ENCODE results near the gene PRPF40B. TPM values are rescaled to one million over a fixed set of nuclear protein-coding genes. Genes with fewer than 3 reads are reported as not detected.

PRPF40B gene
- total and polyA plus RNA-seq, 8 donors = 6.6 to 39.7 (median 13.3) TPM

DNA sequence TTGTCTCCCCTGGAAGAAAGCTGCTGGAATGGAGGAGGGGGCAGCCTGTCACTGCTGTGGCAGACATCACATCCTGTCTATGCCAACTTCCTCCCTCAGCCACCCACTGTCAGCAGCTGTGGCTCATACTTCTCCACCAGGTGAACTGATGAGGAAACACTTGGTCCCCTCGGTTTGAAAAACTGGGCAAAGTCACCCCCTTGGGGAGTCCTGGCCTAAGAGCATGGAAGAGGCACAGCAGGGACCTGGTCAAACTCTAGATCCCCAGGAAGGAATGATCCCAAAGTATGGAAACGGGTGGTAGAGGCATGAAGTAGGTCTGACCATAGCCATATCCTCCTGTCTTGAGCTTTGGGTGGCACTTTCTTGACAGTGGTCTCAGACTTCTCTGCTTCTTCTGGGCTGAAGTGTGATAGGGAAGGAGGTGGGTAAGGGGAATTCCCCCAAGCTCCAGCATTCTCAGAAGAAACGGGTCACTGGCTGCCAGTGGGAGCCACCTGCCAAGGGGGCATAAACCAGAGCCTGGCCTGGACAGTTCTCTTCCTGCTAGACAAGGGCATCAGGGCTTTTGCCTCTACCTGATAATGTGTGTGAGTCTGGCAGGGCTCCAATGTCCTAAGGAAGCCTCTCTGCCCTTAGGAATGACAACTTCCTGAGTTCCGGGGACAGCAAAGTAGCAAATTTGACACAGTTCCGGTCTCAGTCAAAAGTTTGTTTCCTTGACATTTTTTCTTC is 47.8 kb downstream of the PRPF40B start:
- H3K27me3 ChIP-seq = no peaks in the 10 kb centered on the region
- WGBS, 5 donors = 43 to 48% (median 45%) methylated on average over 5 of the region's 5 CpGs

DNA sequence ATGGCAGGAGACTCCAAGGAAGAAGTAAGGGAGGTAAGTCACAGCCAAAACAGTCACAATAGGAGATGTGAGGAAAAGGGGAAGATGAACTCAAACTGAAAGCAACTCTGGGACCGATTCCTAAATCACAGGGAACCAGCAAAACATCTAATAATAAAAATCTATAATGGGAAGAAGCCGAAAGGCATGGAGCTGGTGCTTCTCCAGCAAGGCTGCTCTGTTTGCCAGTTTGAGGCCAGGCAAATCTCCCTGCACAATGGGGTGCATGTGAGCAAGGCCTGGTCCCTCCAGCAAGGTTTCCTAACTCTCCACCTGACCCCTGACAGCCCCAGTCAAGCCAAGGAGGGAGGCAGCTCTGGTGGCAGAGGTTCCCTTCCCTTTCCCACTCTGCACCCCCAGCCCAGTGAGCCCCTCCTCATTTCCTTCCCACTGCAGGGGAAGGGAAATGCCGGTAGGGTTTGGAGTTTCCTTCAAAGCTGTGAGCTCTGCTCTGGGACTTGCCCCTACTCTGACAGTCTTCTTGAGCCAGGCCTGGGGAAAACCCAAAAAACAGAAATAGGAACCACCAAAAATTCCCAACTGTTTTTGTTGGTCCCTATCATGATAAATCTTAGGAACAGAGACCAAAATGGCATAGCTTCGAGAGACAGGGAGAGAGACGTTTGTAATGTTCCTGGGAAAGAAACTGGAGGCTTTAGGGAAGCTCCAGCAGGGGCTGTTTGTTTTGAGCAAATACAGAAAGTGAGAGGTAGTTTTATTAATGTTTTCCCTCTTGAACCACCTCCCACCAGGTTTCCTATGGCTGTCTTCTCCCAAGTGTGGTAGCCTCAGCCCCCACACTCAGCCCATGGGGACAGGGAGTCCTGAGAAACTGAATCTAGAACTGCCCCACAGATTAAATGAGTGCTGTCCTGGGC is 49.2 kb downstream of the PRPF40B start:
- intact Hi-C loops (cut with DNase I; ENCODE audit: low total_unique reads) = no loop called here
- peak in 1 of 2 donors; percentile 36 for DNase-seq

More for the DNA sequence above, 47.8 kb downstream of the PRPF40B start:
- Histone ChIP-seq H3K4me3 (no peak overlapping the region), H3K36me3 (peaks cover 0 to 4% (median 0%) of the 10 kb centered on the region in 4 donors), H3K27ac (peak overlapping the region; percentile 45 to 90 (median 89)), H3K9me3 (no peaks in the 10 kb centered on the region), H3K4me1 (peaks cover 51 to 64% (median 54%) of the 10 kb centered on the region in 4 donors)
- peak; percentile 54 for DNase-seq
- TF ChIP-seq, protein P1, sequence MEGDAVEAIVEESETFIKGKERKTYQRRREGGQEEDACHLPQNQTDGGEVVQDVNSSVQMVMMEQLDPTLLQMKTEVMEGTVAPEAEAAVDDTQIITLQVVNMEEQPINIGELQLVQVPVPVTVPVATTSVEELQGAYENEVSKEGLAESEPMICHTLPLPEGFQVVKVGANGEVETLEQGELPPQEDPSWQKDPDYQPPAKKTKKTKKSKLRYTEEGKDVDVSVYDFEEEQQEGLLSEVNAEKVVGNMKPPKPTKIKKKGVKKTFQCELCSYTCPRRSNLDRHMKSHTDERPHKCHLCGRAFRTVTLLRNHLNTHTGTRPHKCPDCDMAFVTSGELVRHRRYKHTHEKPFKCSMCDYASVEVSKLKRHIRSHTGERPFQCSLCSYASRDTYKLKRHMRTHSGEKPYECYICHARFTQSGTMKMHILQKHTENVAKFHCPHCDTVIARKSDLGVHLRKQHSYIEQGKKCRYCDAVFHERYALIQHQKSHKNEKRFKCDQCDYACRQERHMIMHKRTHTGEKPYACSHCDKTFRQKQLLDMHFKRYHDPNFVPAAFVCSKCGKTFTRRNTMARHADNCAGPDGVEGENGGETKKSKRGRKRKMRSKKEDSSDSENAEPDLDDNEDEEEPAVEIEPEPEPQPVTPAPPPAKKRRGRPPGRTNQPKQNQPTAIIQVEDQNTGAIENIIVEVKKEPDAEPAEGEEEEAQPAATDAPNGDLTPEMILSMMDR (IDR thresholded peaks at IDR 0.05) = no peak
- no peak for TF ChIP-seq POLR2A (IDR thresholded peaks at IDR 0.05)
- TF ChIP-seq EP300 (IDR thresholded peaks at IDR 0.05) = no peak
- TF ChIP-seq POLR2AphosphoS5 (IDR thresholded peaks at IDR 0.05) = no peak
- intact Hi-C loops (cut with DNase I; ENCODE audit: low total_unique reads) = no loop called here

GRCh38 chr12:49673446-49674317 is 50.3 kb downstream of the PRPF40B start:
- 10 to 13% (median 12%) methylated on average over 12 to 13 of the region's 13 CpGs for WGBS, 5 donors
- H3K4me1 ChIP-seq = peaks cover 51 to 58% (median 54%) of the 10 kb centered on the region in 4 donors
- peak; percentile 92 to 98 for DNase-seq
- no peak overlapping the region for H3K4me3 ChIP-seq
- intact Hi-C loops (cut with DNase I; ENCODE audit: low total_unique reads) = no loop called here
- no peaks in the 10 kb centered on the region for H3K36me3 ChIP-seq
- no peaks in the 10 kb centered on the region for H3K27me3 ChIP-seq
- H3K27ac ChIP-seq = peak overlapping the region; percentile 88 to 91 (median 89)
- no peaks in the 10 kb centered on the region for H3K9me3 ChIP-seq
- TF ChIP-seq POLR2A (IDR thresholded peaks at IDR 0.05) (no peak), EP300 (IDR thresholded peaks at IDR 0.05) (peak; percentile 22), POLR2AphosphoS5 (IDR thresholded peaks at IDR 0.05) (peak; percentile 89 to 95 (median 92))
- TF ChIP-seq, protein P1 (IDR thresholded peaks at IDR 0.05) = peak in 5 of 7 experiments; percentile 10 to 66 (median 49)

More for the DNA sequence above, 49.2 kb downstream of the PRPF40B start:
- Histone ChIP-seq H3K4me1 (peaks cover 51 to 64% (median 54%) of the 10 kb centered on the region in 4 donors), H3K9me3 (no peaks in the 10 kb centered on the region), H3K36me3 (no peaks in the 10 kb centered on the region), H3K27me3 (no peaks in the 10 kb centered on the region), H3K4me3 (no peak overlapping the region), H3K27ac (peak overlapping the region; percentile 88 to 91 (median 89))
- TF ChIP-seq, protein P1 (IDR thresholded peaks at IDR 0.05) = no peak
- TF ChIP-seq POLR2AphosphoS5 (IDR thresholded peaks at IDR 0.05) (no peak), POLR2A (IDR thresholded peaks at IDR 0.05) (no peak), EP300 (IDR thresholded peaks at IDR 0.05) (no peak)
- WGBS, 5 donors = 24 to 53% (median 49%) methylated on average over 5 of the region's 5 CpGs
